HEK293 (cell line): ENCODE results near the gene CDC42.

ENCODE experiments used
- HOXA7 ChIP-seq: sonication (generic); formaldehyde crosslinking; IDR thresholded peaks from 2 replicates; pipeline ENCODE4 v1.8.1; 2022; ENCODE audit warnings: missing genetic modification reagents, borderline replicate concordance
- PRDM1 ChIP-seq: fragments of 450-650 bp; formaldehyde crosslinking; IDR thresholded peaks from 2 replicates; pipeline ENCODE4; 2016; ENCODE audit warnings: missing biosample characterization, missing genetic modification characterization
- SALL2 ChIP-seq: fragments of 450-650 bp; formaldehyde crosslinking; IDR thresholded peaks from 2 replicates; pipeline ENCODE4 v1.5.0; 2017; ENCODE audit warnings: missing biosample characterization, mild to moderate bottlenecking, missing genetic modification characterization, borderline replicate concordance
- SP2 ChIP-seq: fragments of 450-650 bp; formaldehyde crosslinking; IDR thresholded peaks from 2 replicates; pipeline ENCODE4 v1.5.1; 2016; ENCODE audit warnings: missing biosample characterization, missing genetic modification characterization
- YY1 ChIP-seq: fragments of 450-650 bp; formaldehyde crosslinking; IDR thresholded peaks from 2 replicates; pipeline ENCODE4 v1.5.1; 2018; ENCODE audit warnings: missing biosample characterization, missing genetic modification characterization
- ZBTB20 ChIP-seq: fragments of 450-650 bp; formaldehyde crosslinking; IDR thresholded peaks from 2 replicates; pipeline ENCODE4 v1.5.1; 2016; ENCODE audit warnings: missing biosample characterization, missing genetic modification characterization
- ZFP69B ChIP-seq: fragments of 450-650 bp; formaldehyde crosslinking; IDR thresholded peaks from 2 replicates; pipeline ENCODE4 v1.5.1; 2016; ENCODE audit warnings: missing biosample characterization, missing genetic modification characterization
- ZNF157 ChIP-seq: fragments of 450-650 bp; formaldehyde crosslinking; IDR thresholded peaks from 2 replicates; pipeline ENCODE4 v1.5.1; 2016; ENCODE audit warnings: missing biosample characterization, missing genetic modification characterization
- ZNF169 ChIP-seq: fragments of 450-650 bp; formaldehyde crosslinking; IDR thresholded peaks from 2 replicates; pipeline ENCODE4 v1.5.1; 2016; ENCODE audit warnings: missing biosample characterization, missing genetic modification characterization
- ZNF174 ChIP-seq: fragments of 450-650 bp; formaldehyde crosslinking; IDR thresholded peaks from 2 replicates; pipeline ENCODE4 v1.5.0; 2017; ENCODE audit warnings: missing biosample characterization, mild to moderate bottlenecking, missing genetic modification characterization
- ZNF221 ChIP-seq: fragments of 450-650 bp; formaldehyde crosslinking; IDR thresholded peaks from 2 replicates; pipeline ENCODE4 v1.5.1; 2017; ENCODE audit warnings: missing biosample characterization, missing genetic modification characterization, borderline replicate concordance
- ZNF23 ChIP-seq: fragments of 450-650 bp; formaldehyde crosslinking; IDR thresholded peaks from 2 replicates; pipeline ENCODE4 v1.5.1; 2016; ENCODE audit warnings: missing biosample characterization, missing genetic modification characterization, borderline replicate concordance
- ZNF292 ChIP-seq: fragments of 450-650 bp; formaldehyde crosslinking; IDR thresholded peaks from 2 replicates; pipeline ENCODE4 v1.5.1; 2016; ENCODE audit warnings: low read depth, missing biosample characterization, missing genetic modification characterization, borderline replicate concordance
- ZNF311 ChIP-seq: fragments of 450-650 bp; formaldehyde crosslinking; IDR thresholded peaks from 2 replicates; pipeline ENCODE4 v1.5.1; 2017; ENCODE audit warnings: missing biosample characterization, missing genetic modification characterization, borderline replicate concordance
- ZNF37A ChIP-seq: fragments of 450-650 bp; IDR thresholded peaks from 2 replicates; pipeline ENCODE4 v1.5.1; 2018; ENCODE audit warnings: missing biosample characterization, missing genetic modification characterization
- ZNF530 ChIP-seq: fragments of 450-650 bp; formaldehyde crosslinking; IDR thresholded peaks from 2 replicates; pipeline ENCODE4 v1.5.1; 2016; ENCODE audit warnings: low read depth, missing biosample characterization, missing genetic modification characterization
- ZNF544 ChIP-seq: fragments of 450-650 bp; formaldehyde crosslinking; IDR thresholded peaks from 2 replicates; pipeline ENCODE4 v1.5.0; 2017; ENCODE audit warnings: missing biosample characterization, missing genetic modification characterization
- ZNF610 ChIP-seq: fragments of 450-650 bp; formaldehyde crosslinking; IDR thresholded peaks from 2 replicates; pipeline ENCODE4 v1.5.1; 2016; ENCODE audit warnings: missing biosample characterization, missing genetic modification characterization, borderline replicate concordance
- ZNF830 ChIP-seq: fragments of 450-650 bp; IDR thresholded peaks from 2 replicates; pipeline ENCODE4 v1.5.0; 2018; ENCODE audit warnings: missing biosample characterization, missing genetic modification characterization, low read depth, mild to moderate bottlenecking, moderate library complexity
- TF ChIP-seq, protein P1 (sequence below): fragments of 450-650 bp; formaldehyde crosslinking; IDR thresholded peaks from 2 replicates; pipeline ENCODE4 v1.5.1; 2017; ENCODE audit warnings: missing biosample characterization, missing genetic modification characterization
- TF ChIP-seq, protein P2 (sequence below): fragments of 450-650 bp; formaldehyde crosslinking; IDR thresholded peaks from 2 replicates; pipeline ENCODE4 v1.5.1; 2016; ENCODE audit warnings: missing biosample characterization, missing genetic modification characterization
- TF ChIP-seq, protein P3 (sequence below): fragments of 450-650 bp; formaldehyde crosslinking; IDR thresholded peaks from 2 replicates; pipeline ENCODE4 v1.5.1; 2016; ENCODE audit warnings: missing biosample characterization, missing genetic modification characterization, low read depth
- TF ChIP-seq, protein P4 (sequence below): fragments of 450-650 bp; formaldehyde crosslinking; conservative IDR thresholded peaks from 2 replicates; pipeline ENCODE4 v1.5.1; 2016; ENCODE audit warnings: low read depth, missing biosample characterization, missing genetic modification characterization
- TF ChIP-seq, protein P5 (sequence below): fragments of 450-650 bp; formaldehyde crosslinking; IDR thresholded peaks from 2 replicates; pipeline ENCODE4 v1.5.1; 2016; ENCODE audit warnings: missing biosample characterization, missing genetic modification characterization
- TF ChIP-seq, protein P6 (sequence below): fragments of 450-650 bp; formaldehyde crosslinking; IDR thresholded peaks from 2 replicates; pipeline ENCODE4 v1.5.1; 2016; ENCODE audit warnings: missing biosample characterization, missing genetic modification characterization

Gene CDC42

DNA sequence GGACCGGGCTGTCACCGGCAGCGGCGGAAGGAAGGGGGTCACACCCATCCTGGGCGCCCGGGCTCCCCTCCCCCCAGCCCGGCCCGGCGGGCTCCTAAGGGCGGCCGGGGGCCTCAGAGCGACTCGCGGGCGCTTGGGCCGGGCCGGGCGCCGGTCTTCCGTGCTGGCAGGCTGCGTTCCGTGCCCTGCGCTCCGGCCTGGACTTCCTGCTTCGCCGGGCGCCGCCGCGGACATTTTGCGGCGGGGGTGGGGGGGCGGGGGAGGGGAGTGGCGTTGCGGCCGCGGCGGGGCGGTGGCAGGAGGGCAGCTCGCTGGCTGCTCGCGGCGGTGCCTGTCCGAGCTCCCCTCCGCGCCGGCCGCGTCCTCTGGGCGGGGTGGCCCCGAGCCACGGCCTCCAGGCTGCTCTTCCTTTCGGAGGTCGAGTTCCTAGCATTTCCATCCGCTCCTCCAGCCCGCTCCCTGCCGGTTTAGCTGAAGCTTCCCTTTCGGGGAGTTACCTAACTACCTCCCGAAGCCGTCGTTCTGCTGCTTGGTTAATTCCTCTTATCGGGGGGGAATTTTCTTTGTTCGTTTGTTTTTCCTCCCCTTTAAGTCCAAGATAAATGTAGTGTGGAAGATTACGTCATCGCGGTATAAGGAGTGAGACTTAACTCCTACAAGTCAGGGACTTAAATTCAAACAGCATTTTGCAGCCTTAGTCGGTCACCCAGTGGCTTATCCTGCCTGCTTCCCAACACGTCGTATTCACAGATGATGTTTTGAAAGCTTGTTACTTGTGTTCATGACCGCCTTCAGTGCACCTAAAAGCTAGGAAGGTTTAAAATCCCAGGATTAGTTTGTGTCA lies 730 bp downstream of the CDC42 start (continued):
- TF ChIP-seq, protein P1, sequence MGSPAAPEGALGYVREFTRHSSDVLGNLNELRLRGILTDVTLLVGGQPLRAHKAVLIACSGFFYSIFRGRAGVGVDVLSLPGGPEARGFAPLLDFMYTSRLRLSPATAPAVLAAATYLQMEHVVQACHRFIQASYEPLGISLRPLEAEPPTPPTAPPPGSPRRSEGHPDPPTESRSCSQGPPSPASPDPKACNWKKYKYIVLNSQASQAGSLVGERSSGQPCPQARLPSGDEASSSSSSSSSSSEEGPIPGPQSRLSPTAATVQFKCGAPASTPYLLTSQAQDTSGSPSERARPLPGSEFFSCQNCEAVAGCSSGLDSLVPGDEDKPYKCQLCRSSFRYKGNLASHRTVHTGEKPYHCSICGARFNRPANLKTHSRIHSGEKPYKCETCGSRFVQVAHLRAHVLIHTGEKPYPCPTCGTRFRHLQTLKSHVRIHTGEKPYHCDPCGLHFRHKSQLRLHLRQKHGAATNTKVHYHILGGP = no peak
- peak; percentile 53 for TF ChIP-seq SP2 (tag by site-specific recombination)
- no peak for TF ChIP-seq ZNF174 (tag by site-specific recombination)
- no peak for TF ChIP-seq ZNF37A (tag by site-specific recombination)
- TF ChIP-seq, protein P2, sequence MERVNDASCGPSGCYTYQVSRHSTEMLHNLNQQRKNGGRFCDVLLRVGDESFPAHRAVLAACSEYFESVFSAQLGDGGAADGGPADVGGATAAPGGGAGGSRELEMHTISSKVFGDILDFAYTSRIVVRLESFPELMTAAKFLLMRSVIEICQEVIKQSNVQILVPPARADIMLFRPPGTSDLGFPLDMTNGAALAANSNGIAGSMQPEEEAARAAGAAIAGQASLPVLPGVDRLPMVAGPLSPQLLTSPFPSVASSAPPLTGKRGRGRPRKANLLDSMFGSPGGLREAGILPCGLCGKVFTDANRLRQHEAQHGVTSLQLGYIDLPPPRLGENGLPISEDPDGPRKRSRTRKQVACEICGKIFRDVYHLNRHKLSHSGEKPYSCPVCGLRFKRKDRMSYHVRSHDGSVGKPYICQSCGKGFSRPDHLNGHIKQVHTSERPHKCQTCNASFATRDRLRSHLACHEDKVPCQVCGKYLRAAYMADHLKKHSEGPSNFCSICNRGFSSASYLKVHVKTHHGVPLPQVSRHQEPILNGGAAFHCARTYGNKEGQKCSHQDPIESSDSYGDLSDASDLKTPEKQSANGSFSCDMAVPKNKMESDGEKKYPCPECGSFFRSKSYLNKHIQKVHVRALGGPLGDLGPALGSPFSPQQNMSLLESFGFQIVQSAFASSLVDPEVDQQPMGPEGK (tag by site-specific recombination) = peak; percentile 88
- TF ChIP-seq HOXA7 = no peak
- TF ChIP-seq ZNF311 (tag by site-specific recombination) = no peak
- TF ChIP-seq SALL2 (tag by site-specific recombination) = no peak
- TF ChIP-seq ZNF23 (tag by site-specific recombination) = no peak
- TF ChIP-seq, protein P3, sequence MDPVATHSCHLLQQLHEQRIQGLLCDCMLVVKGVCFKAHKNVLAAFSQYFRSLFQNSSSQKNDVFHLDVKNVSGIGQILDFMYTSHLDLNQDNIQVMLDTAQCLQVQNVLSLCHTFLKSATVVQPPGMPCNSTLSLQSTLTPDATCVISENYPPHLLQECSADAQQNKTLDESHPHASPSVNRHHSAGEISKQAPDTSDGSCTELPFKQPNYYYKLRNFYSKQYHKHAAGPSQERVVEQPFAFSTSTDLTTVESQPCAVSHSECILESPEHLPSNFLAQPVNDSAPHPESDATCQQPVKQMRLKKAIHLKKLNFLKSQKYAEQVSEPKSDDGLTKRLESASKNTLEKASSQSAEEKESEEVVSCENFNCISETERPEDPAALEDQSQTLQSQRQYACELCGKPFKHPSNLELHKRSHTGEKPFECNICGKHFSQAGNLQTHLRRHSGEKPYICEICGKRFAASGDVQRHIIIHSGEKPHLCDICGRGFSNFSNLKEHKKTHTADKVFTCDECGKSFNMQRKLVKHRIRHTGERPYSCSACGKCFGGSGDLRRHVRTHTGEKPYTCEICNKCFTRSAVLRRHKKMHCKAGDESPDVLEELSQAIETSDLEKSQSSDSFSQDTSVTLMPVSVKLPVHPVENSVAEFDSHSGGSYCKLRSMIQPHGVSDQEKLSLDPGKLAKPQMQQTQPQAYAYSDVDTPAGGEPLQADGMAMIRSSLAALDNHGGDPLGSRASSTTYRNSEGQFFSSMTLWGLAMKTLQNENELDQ (tag by site-specific recombination) = no peak
- TF ChIP-seq, protein P4, sequence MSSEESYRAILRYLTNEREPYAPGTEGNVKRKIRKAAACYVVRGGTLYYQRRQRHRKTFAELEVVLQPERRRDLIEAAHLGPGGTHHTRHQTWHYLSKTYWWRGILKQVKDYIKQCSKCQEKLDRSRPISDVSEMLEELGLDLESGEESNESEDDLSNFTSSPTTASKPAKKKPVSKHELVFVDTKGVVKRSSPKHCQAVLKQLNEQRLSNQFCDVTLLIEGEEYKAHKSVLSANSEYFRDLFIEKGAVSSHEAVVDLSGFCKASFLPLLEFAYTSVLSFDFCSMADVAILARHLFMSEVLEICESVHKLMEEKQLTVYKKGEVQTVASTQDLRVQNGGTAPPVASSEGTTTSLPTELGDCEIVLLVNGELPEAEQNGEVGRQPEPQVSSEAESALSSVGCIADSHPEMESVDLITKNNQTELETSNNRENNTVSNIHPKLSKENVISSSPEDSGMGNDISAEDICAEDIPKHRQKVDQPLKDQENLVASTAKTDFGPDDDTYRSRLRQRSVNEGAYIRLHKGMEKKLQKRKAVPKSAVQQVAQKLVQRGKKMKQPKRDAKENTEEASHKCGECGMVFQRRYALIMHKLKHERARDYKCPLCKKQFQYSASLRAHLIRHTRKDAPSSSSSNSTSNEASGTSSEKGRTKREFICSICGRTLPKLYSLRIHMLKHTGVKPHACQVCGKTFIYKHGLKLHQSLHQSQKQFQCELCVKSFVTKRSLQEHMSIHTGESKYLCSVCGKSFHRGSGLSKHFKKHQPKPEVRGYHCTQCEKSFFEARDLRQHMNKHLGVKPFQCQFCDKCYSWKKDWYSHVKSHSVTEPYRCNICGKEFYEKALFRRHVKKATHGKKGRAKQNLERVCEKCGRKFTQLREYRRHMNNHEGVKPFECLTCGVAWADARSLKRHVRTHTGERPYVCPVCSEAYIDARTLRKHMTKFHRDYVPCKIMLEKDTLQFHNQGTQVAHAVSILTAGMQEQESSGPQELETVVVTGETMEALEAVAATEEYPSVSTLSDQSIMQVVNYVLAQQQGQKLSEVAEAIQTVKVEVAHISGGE (tag by site-specific recombination) = peak; percentile 33; the same call in 1 of the 2 replicates
- TF ChIP-seq ZNF530 = no peak
- TF ChIP-seq ZNF544 = no peak
- TF ChIP-seq ZNF157 (tag by site-specific recombination) = no peak
- TF ChIP-seq YY1 (tag by site-specific recombination) = no peak
- TF ChIP-seq ZNF610 (tag by site-specific recombination) = 0 out of 2 replicates have a peak, but pooled peaks have one; percentile 27
- TF ChIP-seq PRDM1 = no peak
- TF ChIP-seq ZFP69B (tag by site-specific recombination) = 0 out of 2 replicates have a peak, but pooled peaks have one; percentile 50
- no peak for TF ChIP-seq ZNF830
- TF ChIP-seq, protein P5, sequence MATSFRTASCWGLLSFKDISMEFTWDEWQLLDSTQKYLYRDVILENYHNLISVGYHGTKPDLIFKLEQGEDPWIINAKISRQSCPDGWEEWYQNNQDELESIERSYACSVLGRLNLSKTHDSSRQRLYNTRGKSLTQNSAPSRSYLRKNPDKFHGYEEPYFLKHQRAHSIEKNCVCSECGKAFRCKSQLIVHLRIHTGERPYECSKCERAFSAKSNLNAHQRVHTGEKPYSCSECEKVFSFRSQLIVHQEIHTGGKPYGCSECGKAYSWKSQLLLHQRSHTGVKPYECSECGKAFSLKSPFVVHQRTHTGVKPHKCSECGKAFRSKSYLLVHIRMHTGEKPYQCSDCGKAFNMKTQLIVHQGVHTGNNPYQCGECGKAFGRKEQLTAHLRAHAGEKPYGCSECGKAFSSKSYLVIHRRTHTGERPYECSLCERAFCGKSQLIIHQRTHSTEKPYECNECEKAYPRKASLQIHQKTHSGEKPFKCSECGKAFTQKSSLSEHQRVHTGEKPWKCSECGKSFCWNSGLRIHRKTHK (tag by site-specific recombination) = no peak
- peak; percentile 63 for TF ChIP-seq ZBTB20
- TF ChIP-seq, protein P6, sequence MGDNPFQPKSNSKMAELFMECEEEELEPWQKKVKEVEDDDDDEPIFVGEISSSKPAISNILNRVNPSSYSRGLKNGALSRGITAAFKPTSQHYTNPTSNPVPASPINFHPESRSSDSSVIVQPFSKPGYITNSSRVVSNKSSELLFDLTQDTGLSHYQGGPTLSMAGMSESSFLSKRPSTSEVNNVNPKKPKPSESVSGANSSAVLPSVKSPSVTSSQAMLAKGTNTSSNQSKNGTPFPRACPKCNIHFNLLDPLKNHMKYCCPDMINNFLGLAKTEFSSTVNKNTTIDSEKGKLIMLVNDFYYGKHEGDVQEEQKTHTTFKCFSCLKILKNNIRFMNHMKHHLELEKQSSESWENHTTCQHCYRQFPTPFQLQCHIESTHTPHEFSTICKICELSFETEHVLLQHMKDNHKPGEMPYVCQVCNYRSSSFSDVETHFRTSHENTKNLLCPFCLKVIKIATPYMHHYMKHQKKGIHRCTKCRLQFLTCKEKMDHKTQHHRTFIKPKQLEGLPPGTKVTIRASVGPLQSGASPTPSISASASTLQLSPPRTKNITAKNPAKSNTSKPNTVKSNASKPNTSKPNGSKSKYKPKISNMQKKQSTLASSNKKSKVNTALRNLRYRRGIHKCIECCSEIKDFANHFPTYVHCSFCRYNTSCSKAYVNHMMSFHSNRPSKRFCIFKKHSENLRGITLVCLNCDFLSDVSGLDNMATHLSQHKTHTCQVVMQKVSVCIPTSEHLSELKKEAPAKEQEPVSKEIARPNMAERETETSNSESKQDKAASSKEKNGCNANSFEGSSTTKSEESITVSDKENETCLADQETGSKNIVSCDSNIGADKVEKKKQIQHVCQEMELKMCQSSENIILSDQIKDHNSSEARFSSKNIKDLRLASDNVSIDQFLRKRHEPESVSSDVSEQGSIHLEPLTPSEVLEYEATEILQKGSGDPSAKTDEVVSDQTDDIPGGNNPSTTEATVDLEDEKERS (tag by site-specific recombination) = no peak
- no peak for TF ChIP-seq ZNF292 (tag by site-specific recombination)
- no peak for TF ChIP-seq ZNF169 (tag by site-specific recombination)
- no peak for TF ChIP-seq ZNF221 (tag by site-specific recombination)
